Non-pigmented ciliary epithelial cell (primary cell): ENCODE results near the gene ORM2.
"Not testable (repeated sequence)": the region's sequence is repeated elsewhere in the genome, so short reads cannot be mapped to it uniquely, and the experiment has no call there.

Experiments used
- DNase-seq: peaks from one replicate; pipeline ENCODE4 v3.0.0-alpha.2; 2010; ENCODE audit warnings: low read depth

The ORM2 gene

GRCh38 chr9:114332474-114333040 lies 2.9 kb downstream of the ORM2 start:
- DNase-seq = not testable (repeated sequence)

- not testable (repeated sequence) for DNase-seq
Observed at GRCh38 chr9:114333718-114334117, 4.0 kb downstream of the ORM2 start.

GRCh38 chr9:114334490-114334889 lies 4.8 kb downstream of the ORM2 start:
- no peak for DNase-seq

GRCh38 chr9:114335745-114336144 lies 6.1 kb downstream of the ORM2 start:
- DNase-seq = no peak

- DNase-seq = no peak
Observed at GRCh38 chr9:114336157-114336556, 6.5 kb downstream of the ORM2 start.

GRCh38 chr9:114336699-114337395 lies 7.2 kb downstream of the ORM2 start:
- no peak for DNase-seq

GRCh38 chr9:114338187-114338586 lies 8.5 kb downstream of the ORM2 start:
- no peak for DNase-seq

- no peak for DNase-seq
Observed at GRCh38 chr9:114339130-114339908, 9.7 kb downstream of the ORM2 start.

GRCh38 chr9:114341152-114341830 lies 11.6 kb downstream of the ORM2 start:
- no peak for DNase-seq

- DNase-seq = no peak
Observed at GRCh38 chr9:114341991-114342390, 12.3 kb downstream of the ORM2 start.

GRCh38 chr9:114342755-114343440 lies 13.2 kb downstream of the ORM2 start:
- no peak for DNase-seq

- no peak for DNase-seq
Observed at GRCh38 chr9:114343471-114344187, 14.0 kb downstream of the ORM2 start.

GRCh38 chr9:114344188-114344566 lies 14.5 kb downstream of the ORM2 start:
- no peak for DNase-seq

- no peak for DNase-seq
Observed at GRCh38 chr9:114344692-114345091, 15.0 kb downstream of the ORM2 start.

GRCh38 chr9:114345493-114346065 lies 15.9 kb downstream of the ORM2 start:
- DNase-seq = no peak

GRCh38 chr9:114346146-114346545 lies 16.5 kb downstream of the ORM2 start:
- no peak for DNase-seq

- no peak for DNase-seq
Observed at GRCh38 chr9:114347675-114348074, 18.0 kb downstream of the ORM2 start.

GRCh38 chr9:114348261-114348905 lies 18.7 kb downstream of the ORM2 start:
- DNase-seq = no peak

- DNase-seq = peak; percentile 93
Observed at GRCh38 chr9:114348906-114349482, 19.3 kb downstream of the ORM2 start.
